ENCODE results near the gene KLHL14.

Gene KLHL14

DNA sequence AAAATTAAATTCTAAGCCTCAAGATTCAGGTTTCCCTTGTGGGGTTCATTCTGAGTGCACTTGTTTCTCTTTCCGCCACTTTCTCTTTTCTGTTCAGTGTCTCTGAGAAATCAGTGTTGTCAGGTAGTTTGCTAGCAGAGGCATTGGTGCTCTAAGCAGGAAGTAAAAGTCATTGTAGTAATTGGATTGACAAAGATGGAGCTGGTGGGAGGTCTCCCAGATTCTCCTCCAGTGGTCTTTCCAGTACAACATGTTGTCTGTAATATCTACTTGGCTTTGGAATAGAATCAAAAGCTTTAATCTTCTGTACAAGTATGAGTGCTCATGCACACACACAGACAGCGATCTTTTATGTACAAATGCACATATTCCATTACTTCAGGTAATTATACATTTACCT lies 135.6 kb downstream of the KLHL14 start:
- no peak for DNase-seq (ENCODE audit: low spot score)

DNA sequence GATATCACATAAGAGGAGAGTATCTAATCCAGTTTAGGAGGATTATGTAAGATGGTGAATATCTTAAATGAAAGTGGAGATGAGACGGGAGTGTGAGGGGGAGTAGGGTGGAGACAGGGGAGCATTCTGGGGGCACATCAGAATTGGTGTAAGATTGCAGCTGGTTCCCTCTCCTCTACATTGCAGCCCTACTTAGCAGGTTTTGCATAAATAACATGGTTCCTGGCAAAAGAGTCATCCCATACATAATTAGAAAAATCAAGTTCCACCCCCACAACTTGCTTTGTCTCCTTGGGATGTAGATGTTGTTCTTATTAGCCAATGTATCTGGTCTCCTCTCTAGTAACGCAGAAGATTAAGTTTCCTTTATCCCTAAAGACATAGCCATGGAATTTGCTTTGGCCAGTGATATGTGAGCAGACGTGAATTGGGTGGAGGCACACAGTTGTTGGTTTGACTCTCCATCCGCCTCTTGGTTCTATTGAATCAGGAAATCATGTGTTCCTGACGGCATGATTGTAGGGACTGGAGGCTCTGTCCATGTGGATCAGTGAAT lies 137.9 kb downstream of the KLHL14 start:
- no peak for DNase-seq (ENCODE audit: low spot score)

DNA sequence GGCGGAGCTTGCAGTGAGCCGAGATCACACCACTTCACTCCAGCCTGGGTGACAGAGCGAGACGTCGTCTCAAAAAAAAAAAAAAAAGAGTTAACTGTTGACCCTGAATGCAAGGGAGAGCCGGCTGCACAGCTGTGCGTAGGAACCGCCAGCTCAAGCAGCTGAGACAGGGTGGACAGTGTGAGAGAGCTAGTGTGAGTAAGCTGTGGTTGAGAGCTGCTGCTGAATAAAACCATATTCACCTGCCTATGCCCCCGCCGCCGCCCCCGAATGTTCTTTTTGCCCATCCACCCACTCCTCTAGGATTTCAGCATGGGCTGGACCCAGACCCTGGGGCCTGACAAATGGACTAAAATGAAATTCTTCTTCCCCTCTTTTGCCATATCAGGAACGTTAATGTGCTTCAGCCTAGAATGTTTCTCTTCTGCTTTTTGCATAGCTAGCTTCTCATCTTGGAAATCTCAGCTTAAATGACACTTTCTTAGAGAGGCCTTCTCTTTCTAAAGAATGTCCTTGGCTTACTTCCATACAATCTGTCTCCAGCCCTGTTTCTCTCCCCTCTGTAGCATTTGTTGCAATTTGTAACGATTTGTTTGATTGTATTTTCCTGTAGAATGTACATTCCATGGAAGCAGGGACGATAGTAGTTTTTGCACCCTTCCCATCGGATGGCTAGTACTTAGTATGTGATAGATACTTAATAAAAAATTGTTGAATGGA lies 142.7 kb downstream of the KLHL14 start:
- DNase-seq (ENCODE audit: low spot score), result no peak

DNA sequence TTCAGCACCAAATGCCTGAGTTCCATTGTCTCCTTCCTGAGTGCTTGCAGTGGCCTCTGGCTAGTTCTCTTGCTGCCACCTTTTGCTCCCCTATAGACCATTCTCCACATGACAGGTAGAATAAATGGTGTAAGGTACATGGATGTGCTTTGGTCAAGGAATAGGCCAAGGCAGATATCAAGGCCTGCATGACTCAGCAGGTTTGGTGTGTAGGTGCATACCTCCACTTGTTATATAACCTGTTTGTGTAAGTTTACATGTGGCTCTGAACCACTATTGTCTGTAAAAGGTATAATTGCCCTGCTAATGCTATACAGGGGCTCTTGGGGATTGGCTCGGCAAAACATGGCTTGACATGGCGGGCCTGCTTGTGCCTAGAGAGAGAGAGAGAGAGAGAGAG lies 143.5 kb downstream of the KLHL14 start:
- no peak for DNase-seq (ENCODE audit: low spot score)

DNA sequence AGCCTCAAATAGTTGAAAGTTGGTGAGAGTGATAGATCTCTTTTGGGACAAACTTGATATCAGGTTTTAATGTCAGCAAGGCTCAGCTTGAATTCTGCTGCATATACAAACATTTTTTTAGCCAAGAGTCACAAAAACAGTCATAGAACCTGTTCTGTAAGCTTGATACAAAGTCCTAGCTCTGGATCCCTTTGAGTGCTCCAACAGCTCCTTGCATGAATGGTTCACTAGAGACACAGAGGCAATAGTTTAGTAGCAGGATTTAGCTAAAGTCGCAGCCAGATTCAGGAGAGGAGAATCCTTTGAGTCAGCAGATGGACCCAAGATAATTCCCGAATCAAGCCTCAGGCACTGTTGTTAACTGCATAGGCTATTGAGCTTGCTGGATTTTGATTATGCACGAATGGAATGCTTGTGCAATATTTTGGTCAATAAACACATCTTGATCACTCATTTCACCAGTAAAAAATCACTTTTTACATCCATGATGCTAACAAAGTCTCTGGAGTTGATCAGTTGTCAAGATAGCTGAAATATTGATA lies 148.6 kb downstream of the KLHL14 start:
- no peak for DNase-seq (ENCODE audit: low spot score)

DNA sequence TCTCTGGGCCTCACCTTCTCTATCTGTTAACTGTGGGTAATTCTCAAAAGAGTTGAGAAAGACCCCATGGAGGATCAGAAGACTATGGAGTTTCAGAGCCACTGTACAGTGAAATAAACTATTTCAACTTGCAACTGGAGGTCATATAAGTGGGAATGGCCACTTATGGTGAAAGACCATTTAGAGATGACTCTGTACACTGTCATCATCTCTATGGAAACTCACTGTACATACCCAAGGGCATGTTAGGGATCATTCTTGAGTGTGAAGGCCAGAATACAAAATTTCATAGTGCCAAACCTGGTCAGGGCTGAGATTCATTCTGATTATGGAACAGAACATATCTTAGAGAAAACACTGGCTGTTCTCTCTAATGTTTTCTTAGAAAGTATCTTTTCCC lies 149.3 kb downstream of the KLHL14 start:
- DNase-seq (ENCODE audit: low spot score), result no peak

All from NAMALWA (cell line).